Hepatocyte (in vitro differentiated cells): ENCODE data around the gene MINDY3. TPM values are rescaled to one million over a fixed set of nuclear protein-coding genes. Genes with fewer than 3 reads are reported as not detected.

ENCODE experiments used
- DNase-seq: peaks from one replicate; pipeline ENCODE4 v3.0.0-alpha.2; 2016; ENCODE audit warnings: low spot score
- H2AFZ ChIP-seq: fragments of 200-600 bp; sonication (generic); 2 replicates; pipeline ENCODE4 v1.6.0; 2016; ENCODE audit warnings: antibody characterized with exemption, mild to moderate bottlenecking
- H3K27ac ChIP-seq: fragments of 200-600 bp; sonication (generic); 2 replicates; pipeline ENCODE4 v1.5.1; 2016; ENCODE audit warnings: mild to moderate bottlenecking
- H3K27me3 ChIP-seq: fragments of 200-600 bp; sonication (generic); 2 replicates; pipeline ENCODE4 v1.6.1; 2016
- H3K36me3 ChIP-seq: fragments of 200-600 bp; sonication (generic); replicated peaks from 2 replicates; pipeline ENCODE4 v1.5.1; 2016; ENCODE audit warnings: low read depth; ENCODE audit not compliant: insufficient read depth
- H3K4me1 ChIP-seq: fragments of 200-600 bp; sonication (generic); 2 replicates; pipeline ENCODE4 v1.5.1; 2016; ENCODE audit warnings: mild to moderate bottlenecking, moderate library complexity; ENCODE audit not compliant: insufficient read depth
- H3K4me2 ChIP-seq: fragments of 200-600 bp; sonication (generic); 2 replicates; pipeline ENCODE4 v1.6.0; 2016
- H3K4me3 ChIP-seq: fragments of 200-600 bp; sonication (generic); 2 replicates; pipeline ENCODE4 v1.5.1; 2016; ENCODE audit warnings: mild to moderate bottlenecking
- H3K79me2 ChIP-seq: fragments of 200-600 bp; sonication (generic); 2 replicates; pipeline ENCODE4 v1.6.0; 2017; ENCODE audit warnings: mild to moderate bottlenecking
- H3K9me2 ChIP-seq: fragments of 200-600 bp; sonication (generic); replicated peaks from 2 replicates; pipeline ENCODE4 v1.6.0; 2017; ENCODE audit warnings: mild to moderate bottlenecking; ENCODE audit not compliant: insufficient read depth
- H3K9me3 ChIP-seq: fragments of 200-600 bp; sonication (generic); 2 replicates; pipeline ENCODE4 v1.5.1; 2016; ENCODE audit warnings: low read depth, mild to moderate bottlenecking
- H4K20me1 ChIP-seq: fragments of 200-600 bp; sonication (generic); 2 replicates; pipeline ENCODE4 v1.6.0; 2016; ENCODE audit warnings: mild to moderate bottlenecking; ENCODE audit not compliant: insufficient read depth, poor library complexity, severe bottlenecking
- EZH2 ChIP-seq: fragments of 200-600 bp; sonication (generic); IDR thresholded peaks from 2 replicates; pipeline ENCODE4 v1.6.1; 2016; ENCODE audit warnings: antibody characterized with exemption, mild to moderate bottlenecking, borderline replicate concordance
- EZH2phosphoT487 ChIP-seq: fragments of 200-600 bp; sonication (generic); IDR thresholded peaks from one replicate; pipeline ENCODE4 v1.6.1; 2018; ENCODE audit warnings: antibody characterized with exemption, mild to moderate bottlenecking, low read depth, moderate library complexity; ENCODE audit not compliant: unreplicated experiment, severe bottlenecking
- WGBS: methylation state at CpG from one replicate; pipeline ENCODE4 v1.1.6; 2016; ENCODE audit warnings: low lambda C conversion rate; ENCODE audit errors: missing lambda C conversion rate; 5-methylcytosine and 5-hydroxymethylcytosine counted together
- polyA plus RNA-seq: library from polyadenylated mRNA; unstranded; fragments of >200 nt; fragmentation: Nextera tagmentation; extraction: Ambion mirVana; gene quantifications from 2 replicates; pipeline ENCODE4 v1.2.1, GENCODE V29; 2016
- total RNA-seq: library from RNA; depleted of rRNA; stranded (reverse); fragments of >200 nt; gene quantifications from 2 replicates; pipeline ENCODE4 v1.2.3, GENCODE V29; 2014
- TF ChIP-seq, protein P1 (sequence below): fragments of 200-600 bp; sonication (generic); IDR thresholded peaks from 2 replicates; pipeline ENCODE4 v1.5.1; 2016; ENCODE audit warnings: antibody characterized with exemption, mild to moderate bottlenecking; ENCODE audit not compliant: poor library complexity

MINDY3 gene
- total and polyA plus RNA-seq, 2 experiments from 2014 or later = 16.5 to 37.6 TPM

GRCh38 chr10:15793664-15794063, 66.6 kb downstream of the MINDY3 start:
- peaks cover 31% of the 10 kb centered on the region for H3K4me1 ChIP-seq
- H3K9me3 ChIP-seq = no peaks in the 10 kb centered on the region
- DNase-seq = no peak
- no peak overlapping the region for H3K4me3 ChIP-seq
- H3K27ac ChIP-seq = no peak overlapping the region
- H3K79me2 ChIP-seq = no peaks in the 10 kb centered on the region
- no peaks in the 10 kb centered on the region for H3K27me3 ChIP-seq
- no peaks in the 10 kb centered on the region for H3K36me3 ChIP-seq
- WGBS = 78% methylated on average over 5 of the region's 5 CpGs
- TF ChIP-seq EZH2 = no peak
- TF ChIP-seq EZH2phosphoT487 = no peak
- TF ChIP-seq, protein P1, sequence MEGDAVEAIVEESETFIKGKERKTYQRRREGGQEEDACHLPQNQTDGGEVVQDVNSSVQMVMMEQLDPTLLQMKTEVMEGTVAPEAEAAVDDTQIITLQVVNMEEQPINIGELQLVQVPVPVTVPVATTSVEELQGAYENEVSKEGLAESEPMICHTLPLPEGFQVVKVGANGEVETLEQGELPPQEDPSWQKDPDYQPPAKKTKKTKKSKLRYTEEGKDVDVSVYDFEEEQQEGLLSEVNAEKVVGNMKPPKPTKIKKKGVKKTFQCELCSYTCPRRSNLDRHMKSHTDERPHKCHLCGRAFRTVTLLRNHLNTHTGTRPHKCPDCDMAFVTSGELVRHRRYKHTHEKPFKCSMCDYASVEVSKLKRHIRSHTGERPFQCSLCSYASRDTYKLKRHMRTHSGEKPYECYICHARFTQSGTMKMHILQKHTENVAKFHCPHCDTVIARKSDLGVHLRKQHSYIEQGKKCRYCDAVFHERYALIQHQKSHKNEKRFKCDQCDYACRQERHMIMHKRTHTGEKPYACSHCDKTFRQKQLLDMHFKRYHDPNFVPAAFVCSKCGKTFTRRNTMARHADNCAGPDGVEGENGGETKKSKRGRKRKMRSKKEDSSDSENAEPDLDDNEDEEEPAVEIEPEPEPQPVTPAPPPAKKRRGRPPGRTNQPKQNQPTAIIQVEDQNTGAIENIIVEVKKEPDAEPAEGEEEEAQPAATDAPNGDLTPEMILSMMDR = no peak
- no peaks in the 10 kb centered on the region for H3K9me2 ChIP-seq
- H4K20me1 ChIP-seq = no peaks in the 10 kb centered on the region
- no peak overlapping the region for H2AFZ ChIP-seq
- no peak overlapping the region for H3K4me2 ChIP-seq

DNA sequence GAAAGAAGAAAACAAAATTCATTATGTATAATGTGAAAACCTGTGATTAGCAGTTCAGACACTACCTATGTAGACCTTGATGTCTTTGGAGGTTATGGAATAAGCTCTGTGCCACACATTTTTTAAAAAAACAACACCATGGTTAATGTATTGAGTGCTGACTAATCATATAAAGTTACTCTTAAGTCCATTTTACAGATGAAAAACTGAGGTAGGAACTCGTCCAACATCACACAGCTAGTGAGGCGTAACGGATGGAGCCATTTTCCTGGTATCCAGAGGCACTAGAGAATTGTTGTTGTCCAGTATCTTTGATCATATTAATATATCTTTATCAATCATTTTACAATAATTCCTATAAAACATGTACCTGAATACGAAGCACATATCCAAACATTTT, 67.5 kb downstream of the MINDY3 start:
- Histone ChIP-seq H3K9me3 (no peaks in the 10 kb centered on the region), H3K4me3 (no peak overlapping the region), H3K27ac (no peak overlapping the region), H3K79me2 (no peaks in the 10 kb centered on the region), H3K27me3 (no peaks in the 10 kb centered on the region), H4K20me1 (no peaks in the 10 kb centered on the region), H3K4me1 (peaks cover 25% of the 10 kb centered on the region), H3K4me2 (no peak overlapping the region), H3K36me3 (no peaks in the 10 kb centered on the region), H2AFZ (no peak overlapping the region), H3K9me2 (no peaks in the 10 kb centered on the region)
- no peak for DNase-seq
- TF ChIP-seq EZH2 (no peak), EZH2phosphoT487 (no peak)
- TF ChIP-seq, protein P1 = no peak
- WGBS = 98% methylated on average over 4 of the region's 4 CpGs

DNA sequence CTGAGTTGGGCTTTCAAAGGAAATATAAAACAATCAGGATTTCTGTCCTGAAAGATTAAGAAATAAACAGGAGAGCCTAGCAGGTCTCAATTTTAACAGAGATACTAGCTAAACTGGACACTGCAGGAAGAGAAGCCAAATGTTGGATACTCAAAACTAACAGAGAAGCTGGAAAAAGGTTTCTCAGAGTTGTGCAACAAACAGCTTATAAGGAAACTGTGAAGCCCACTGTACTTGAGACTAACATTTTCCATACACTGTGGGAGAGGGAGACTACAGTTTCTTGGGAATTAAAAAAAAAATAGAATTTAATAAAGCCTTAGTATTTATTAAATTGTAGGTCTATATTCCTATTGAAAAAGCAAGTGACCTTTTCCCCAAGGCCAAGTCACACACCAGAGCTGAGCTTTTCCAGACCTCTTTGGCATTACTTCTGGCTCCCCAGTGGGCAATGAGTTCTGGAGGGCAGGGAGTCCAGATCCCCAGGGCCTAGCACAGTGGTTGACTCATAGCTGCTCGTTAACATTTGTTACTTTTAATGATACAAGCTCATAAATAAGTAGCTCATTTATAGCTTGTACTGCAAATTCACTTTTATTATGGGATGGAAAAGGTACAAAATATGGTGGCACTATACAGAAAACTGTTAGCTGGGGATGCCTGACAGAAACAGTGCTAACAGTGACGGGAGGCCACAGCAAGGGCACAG, 68.3 kb downstream of the MINDY3 start:
- no peaks in the 10 kb centered on the region for H3K27me3 ChIP-seq
- DNase-seq = no peak
- H3K36me3 ChIP-seq = no peaks in the 10 kb centered on the region
- H3K79me2 ChIP-seq = no peaks in the 10 kb centered on the region
- H3K4me1 ChIP-seq = peaks cover 17% of the 10 kb centered on the region
- no peak overlapping the region for H3K27ac ChIP-seq
- H3K9me2 ChIP-seq = no peaks in the 10 kb centered on the region
- TF ChIP-seq, protein P1 = no peak
- no peak for TF ChIP-seq EZH2
- TF ChIP-seq EZH2phosphoT487 = no peak
- 63% methylated on average over 2 of the region's 2 CpGs for WGBS
- no peak overlapping the region for H3K4me2 ChIP-seq
- no peaks in the 10 kb centered on the region for H4K20me1 ChIP-seq
- H3K4me3 ChIP-seq = no peak overlapping the region
- H3K9me3 ChIP-seq = no peaks in the 10 kb centered on the region
- H2AFZ ChIP-seq = no peak overlapping the region
